Right ventricle myocardium inferior (tissue), 1 donor: ENCODE data around the gene APOL6. TPM values are rescaled to one million over a fixed set of nuclear protein-coding genes. Genes with fewer than 3 reads are reported as not detected.

ENCODE experiments used
- ATAC-seq: fragments of 200-7000 bp; cut with Tn5 transposase; one replicate; pipeline ENCODE4 v1.9.1; 2020; ENCODE audit warnings: mild to moderate bottlenecking, moderate library complexity
- DNase-seq: peaks from one replicate; pipeline ENCODE4 v3.0.0; 2021; ENCODE audit errors: missing footprints
- intact Hi-C: fragments of 100-400 bp; cut with DNase I; formaldehyde crosslinking; loops from one replicate; pipeline ENCODE4 v1.11.0; 2022
- long read RNA-seq: library from polyadenylated mRNA; unstranded; transcript quantifications from one replicate; pipeline ENCODE4 v2.0.0, GENCODE V29; 2021
- total RNA-seq: library from RNA; stranded (reverse); fragmentation: NEBNext Ultra II Directional; extraction: Animal tissue kit (Norgen Biotek cat#: 25700); gene quantifications from one replicate; pipeline ENCODE4 v1.2.1, GENCODE V29; 2021
- donor health status: DM: no; HTN: yes; CAD: no; lungs with severe emphysema.

Gene APOL6
- 6.6 TPM for total RNA-seq
- long read RNA-seq, full-length matches to known transcripts = 5 of 6 reads
- long read RNA-seq, partial matches to known transcripts = 0 of 6 reads
- long read RNA-seq, other reads (novel, unspliced or antisense) = 1 of 6 reads

- intact Hi-C loops = no loop called here
- ATAC-seq (peak; percentile 80), DNase-seq (no peak)
These were observed at the start of gene APOL6 for GRCh38 chr22:35648066-35649025. Gene APOL6, plus strand, starts transcription at chr22:35648446. Its CDS starts 7,980 bp downstream, at chr22:35656426.

DNA sequence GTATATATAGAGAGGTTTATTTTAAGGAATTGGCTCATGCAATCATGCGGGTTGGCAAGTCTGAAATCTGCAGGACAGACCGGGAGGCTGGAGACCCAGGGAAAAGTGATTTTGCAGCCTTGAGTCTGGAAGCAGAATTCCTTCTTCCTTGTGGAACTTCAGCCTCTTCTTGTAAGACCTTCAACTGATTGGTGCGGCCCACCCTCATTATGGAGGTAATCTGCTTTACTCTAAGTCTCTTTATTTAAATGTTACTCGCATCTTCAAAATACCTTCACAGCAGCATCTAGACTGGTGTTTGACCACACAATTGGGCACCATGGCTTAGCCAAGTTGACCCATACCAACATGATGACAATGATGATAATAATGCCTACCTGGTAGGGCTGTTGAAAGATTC is 48.9 kb upstream of the APOL6 start:
- intact Hi-C loops = no loop called here
- DNase-seq (no peak), ATAC-seq (no peak)

GRCh38 chr22:35600476-35600875 is 47.8 kb upstream of the APOL6 start:
- ATAC-seq (no peak), DNase-seq (peak; percentile 82)
- intact Hi-C loops = no loop called here

DNA sequence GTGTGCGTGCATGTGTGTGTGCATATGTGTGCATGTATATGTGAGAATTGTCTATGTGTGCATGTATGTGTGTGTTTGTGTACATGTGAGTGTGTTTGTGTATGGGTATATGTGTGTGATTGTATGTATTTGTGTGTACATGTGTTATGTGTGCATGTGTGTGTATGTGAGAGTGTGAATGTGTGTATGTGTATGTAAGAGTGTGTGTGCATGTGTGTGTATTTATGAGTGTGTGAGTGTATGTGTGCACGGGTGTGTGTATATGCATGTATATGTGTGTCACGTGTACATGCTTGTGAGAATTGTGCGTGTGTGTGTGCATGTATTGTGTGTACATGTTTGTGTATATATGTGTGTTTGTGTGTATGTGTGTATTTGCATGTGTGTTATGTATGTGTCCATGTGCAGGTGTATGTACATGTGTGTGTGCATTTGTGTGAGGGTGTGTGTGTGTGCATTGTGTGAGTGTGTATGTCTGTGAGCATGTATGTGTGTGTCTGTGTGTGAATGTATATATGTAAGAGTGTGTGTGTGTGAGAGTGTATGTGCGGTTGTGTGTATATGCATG is 47.1 kb upstream of the APOL6 start:
- intact Hi-C loops = no loop called here
- ATAC-seq = no peak
- DNase-seq = no peak

- intact Hi-C loops = no loop called here
- DNase-seq (peak; percentile 61), ATAC-seq (no peak)
These were observed 46.3 kb upstream of the APOL6 start for GRCh38 chr22:35601743-35602615.

- no peak for DNase-seq
- intact Hi-C loops = no loop called here
- no peak for ATAC-seq
These were observed 43.5 kb upstream of the APOL6 start for GRCh38 chr22:35604621-35605368.

DNA sequence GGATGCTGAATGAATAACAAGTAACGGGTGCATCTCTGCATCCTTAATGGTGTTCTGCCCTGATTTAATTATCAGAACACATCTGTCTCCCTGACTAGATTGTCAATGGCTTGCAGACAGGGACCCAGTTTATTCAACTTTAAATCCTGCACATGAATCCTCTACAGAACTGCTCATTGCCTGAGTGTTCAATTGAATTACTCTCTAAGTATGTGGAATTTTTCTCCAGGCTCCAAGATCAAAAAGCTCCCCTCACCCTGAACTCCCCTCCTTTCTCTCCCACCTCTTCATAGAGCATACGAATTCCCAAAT is 42.9 kb upstream of the APOL6 start:
- ATAC-seq = no peak

GRCh38 chr22:35605851-35606481 is 42.3 kb upstream of the APOL6 start:
- ATAC-seq = peak; percentile 73
- peak; percentile 74 for DNase-seq
- intact Hi-C loops = loop anchor here (2.0 kb wide), 1 partner anchor 13 kb away; no protein-coding TSS in a partner anchor

More for the DNA sequence above, 42.9 kb upstream of the APOL6 start:
- no peak for DNase-seq
- intact Hi-C loops = no loop called here

GRCh38 chr22:35606916-35607315 is 41.3 kb upstream of the APOL6 start:
- ATAC-seq = no peak
- intact Hi-C loops = loop anchor here (2.0 kb wide), 1 partner anchor 14 kb away; no protein-coding TSS in a partner anchor
- DNase-seq = no peak

DNA sequence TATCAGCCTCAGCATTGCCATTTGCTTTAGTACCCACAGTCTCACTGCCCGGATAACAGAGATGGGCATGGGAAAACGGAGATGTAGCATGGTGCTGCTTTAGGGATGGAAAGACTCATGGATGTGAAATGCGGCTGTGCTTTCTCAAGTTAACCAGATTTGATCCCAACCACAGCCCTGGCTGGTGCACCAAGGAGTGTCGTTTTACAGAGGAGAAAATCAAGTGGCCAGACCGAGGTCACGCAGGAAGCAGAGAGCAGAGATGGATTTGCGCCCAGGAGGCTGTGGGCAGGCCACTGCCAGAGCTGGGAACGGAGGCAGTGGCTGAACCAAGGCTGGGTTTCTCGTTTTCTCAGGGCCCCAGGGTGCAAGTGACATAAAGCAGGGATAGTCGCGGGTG is 40.2 kb upstream of the APOL6 start:
- ATAC-seq = no peak
- no peak for DNase-seq
- intact Hi-C loops = no loop called here

- ATAC-seq = no peak
- no peak for DNase-seq
- intact Hi-C loops = no loop called here
These were observed 39.0 kb upstream of the APOL6 start for GRCh38 chr22:35609261-35609660.

- intact Hi-C loops = no loop called here
- ATAC-seq (no peak), DNase-seq (no peak)
These were observed 38.5 kb upstream of the APOL6 start for GRCh38 chr22:35609761-35610160.

DNA sequence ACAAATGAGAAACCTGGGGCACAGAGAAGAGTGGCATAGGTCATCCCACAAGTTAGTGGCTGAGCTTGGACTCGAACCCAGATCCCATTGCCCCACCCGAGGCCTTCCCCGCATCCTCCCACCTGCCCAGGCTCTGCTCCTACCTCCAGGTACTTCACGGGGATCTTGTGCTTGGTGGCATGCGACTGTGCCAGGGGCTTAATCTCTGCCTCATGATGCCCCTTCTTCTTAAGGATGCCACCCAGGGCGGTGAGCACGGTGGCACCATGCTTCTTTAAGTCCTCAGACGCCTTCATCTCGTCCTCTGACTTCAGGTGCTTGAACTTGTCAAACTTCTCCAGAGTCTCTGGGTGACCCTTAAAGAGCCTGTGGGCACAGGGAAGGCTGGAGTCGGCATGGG is 37.5 kb upstream of the APOL6 start:
- DNase-seq (no peak), ATAC-seq (no peak)
- intact Hi-C loops = no loop called here

DNA sequence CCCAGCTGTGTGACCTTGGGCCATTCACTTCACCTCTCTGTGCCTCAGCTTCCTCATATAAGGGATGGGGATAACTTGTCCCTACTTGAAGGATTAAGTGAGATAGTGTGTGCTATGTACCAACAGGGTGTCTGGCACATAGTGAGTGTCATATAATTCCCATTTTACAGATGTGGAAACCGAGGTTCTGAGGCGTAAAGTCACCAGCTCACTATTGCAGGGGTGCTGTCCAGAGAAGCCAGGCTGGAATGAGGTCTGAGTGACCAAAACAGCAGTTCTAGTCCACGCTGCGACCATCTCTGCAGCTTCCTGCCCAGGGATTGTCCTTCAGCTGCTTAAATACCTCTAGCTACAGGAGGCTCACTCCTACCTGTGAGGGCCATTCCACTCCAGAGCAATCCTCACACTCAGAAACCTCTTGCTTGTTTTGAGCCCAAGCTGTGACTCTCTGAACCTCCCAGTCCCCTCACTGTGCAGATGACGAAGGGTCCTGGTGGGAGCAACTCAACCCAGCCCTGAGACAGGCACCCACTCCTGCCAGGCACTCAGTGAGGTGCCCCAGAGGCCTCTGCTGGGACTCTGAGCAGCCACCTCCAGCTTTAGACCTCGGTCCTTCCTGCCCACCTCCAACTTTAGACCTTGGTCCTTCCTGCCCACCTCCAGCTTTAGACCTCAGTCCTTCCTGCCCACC is 36.9 kb upstream of the APOL6 start:
- DNase-seq = peak; percentile 61
- ATAC-seq = no peak
- intact Hi-C loops = no loop called here

DNA sequence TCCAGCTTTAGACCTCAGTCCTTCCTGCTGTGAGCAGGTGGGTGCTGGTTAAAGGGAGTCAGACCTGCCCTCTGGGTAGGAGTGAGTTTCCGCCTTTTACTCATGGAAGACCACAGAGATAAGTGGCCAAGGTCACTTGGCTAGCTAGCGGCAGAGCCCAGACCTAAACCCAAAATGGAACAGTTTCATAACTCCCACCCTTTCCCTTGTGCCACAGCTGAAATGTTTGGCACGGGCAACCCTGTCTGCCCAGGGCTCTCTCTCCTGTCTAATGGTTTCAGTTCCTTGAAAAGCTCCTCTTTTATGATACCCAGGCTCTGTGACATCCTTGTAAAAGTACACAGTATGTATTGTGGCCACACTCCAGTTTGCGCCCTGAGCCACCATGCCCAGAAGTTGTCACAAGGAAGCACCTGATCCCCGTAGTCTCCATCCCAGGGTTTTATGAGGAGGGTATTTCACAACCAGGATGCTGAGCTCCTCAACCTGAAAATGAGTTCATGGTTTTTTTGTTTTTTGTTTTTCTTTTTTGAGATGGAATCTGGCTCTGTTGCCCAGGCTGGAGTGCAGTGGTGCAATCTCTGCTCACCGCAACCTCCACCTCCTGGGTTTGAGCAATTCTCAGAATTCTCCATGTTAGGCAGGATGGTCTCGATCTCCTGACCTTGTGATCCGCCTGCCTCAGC is 36.2 kb upstream of the APOL6 start:
- peak; percentile 55 for DNase-seq
- ATAC-seq = no peak
- intact Hi-C loops = no loop called here

DNA sequence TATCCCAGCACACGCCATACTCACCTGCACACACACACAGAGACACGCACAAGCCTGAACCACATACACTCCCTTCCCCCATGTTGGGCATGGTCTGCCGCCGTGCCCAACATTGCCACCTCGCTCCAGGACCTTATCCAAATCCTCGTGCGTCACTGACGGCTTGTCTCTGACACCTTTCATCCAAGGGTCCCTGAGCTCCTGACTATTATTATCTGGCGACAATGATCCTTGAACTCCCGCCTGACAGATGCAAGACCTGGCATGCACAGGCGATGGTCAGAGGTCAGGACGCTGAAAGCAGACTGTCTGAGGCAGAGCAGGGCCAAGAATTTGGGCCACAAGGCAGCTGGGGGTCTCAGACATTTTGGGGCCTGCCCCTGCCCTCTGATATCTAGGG is 35.3 kb upstream of the APOL6 start:
- intact Hi-C loops = no loop called here
- ATAC-seq = peak; percentile 54
- peak; percentile 63 for DNase-seq

- DNase-seq (no peak), ATAC-seq (no peak)
- intact Hi-C loops = no loop called here
These were observed 33.8 kb upstream of the APOL6 start for GRCh38 chr22:35614404-35614803.
